GM21447 (cell line): ENCODE measurements around the gene WBP4.
"Not testable (repeated sequence)": the region's sequence is repeated elsewhere in the genome, so short reads cannot be mapped to it uniquely, and the experiment has no call there.

Experiments used
- ATAC-seq: cut with Tn5 transposase; IDR thresholded peaks from one replicate; pipeline ENCODE4 v1.9.1; 2021; ENCODE audit not compliant: unreplicated experiment

WBP4 gene, protein sequence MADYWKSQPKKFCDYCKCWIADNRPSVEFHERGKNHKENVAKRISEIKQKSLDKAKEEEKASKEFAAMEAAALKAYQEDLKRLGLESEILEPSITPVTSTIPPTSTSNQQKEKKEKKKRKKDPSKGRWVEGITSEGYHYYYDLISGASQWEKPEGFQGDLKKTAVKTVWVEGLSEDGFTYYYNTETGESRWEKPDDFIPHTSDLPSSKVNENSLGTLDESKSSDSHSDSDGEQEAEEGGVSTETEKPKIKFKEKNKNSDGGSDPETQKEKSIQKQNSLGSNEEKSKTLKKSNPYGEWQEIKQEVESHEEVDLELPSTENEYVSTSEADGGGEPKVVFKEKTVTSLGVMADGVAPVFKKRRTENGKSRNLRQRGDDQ

DNA sequence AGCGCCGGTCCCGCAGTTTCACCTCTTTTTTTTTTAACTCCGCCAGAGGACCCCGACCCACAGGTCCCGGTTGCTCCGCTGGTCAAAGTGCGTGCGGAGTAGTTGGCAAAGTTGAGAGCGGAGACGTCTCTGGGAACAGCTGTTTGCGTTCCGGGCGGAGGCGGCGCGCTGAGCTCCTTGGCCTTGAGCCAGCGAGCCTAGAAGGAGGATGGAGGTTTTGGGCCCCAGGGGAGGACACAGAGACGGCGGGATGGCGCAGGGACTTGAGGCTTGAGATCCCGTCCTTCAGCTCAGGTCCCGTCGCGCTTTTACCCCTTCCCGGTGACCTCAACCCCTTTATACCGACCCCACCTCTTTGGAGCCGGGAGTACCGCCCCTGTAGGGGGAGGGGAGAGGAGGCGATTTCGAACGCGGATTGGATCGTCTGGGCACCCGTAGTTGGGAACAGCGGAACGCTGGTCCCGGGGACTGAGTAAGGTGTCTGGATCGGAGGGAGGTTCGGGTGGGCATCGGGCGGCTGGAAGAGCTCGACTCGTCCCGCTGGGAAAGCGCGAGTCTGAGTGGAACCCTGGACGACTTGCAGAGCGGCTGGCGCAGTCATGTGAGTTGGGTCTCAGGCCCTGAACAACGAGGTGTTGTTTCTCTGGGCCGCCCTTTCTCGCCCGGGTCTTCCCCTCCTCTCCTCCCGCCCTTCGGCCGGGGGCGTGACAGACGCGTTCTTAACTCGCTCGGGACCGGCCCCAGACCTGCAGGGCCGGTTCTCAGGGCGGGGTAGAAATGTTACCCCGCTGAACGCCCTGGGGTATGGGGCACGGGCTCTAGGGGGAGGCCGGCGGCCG, at the start of gene WBP4:
Gene WBP4 (plus strand): TSS at position 435 of the 839 bp plus-strand sequence. CDS start 165 bp downstream, at position 600.
- peak; percentile 65 for ATAC-seq

DNA sequence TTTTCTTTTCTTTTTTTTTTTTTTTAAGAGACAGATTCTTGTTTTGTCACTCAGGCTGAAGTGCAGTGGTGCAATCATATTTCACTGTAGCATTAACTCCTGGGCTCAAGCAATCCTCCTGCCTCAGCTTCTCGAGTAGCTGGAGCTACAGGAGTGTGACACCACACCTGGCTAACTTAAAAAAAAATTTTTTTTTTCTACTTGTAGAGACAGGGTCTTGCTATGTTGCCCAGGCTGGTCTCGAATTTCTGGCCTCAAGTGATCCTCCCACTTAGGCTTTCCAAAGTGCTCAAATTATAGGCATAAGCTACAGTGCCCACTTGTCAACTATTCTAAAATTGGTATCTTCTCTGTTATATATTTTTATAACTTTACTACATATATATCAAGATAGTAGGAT, 48.8 kb upstream of the WBP4 start:
- no peak for ATAC-seq

GRCh38 chr13:41013835-41014234, 47.5 kb upstream of the WBP4 start:
- ATAC-seq: no peak

DNA sequence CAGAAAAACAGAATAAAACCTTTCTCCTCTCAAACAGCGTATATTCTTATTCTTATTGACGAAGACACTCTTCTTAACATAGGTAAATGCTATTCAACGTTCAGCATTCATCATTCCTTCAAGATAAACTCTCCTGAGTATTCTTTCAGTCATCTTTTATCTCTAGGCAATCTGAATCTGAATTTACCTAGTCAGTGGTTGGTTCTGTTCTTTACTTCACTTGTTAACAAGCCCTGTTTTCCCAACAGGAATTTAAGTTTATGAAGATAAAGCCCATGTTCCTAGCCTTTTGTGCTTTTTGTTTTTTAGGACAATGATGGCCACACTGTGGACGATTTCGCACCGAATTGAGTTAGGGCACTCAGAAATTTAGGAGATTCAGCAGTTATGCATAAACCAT, 45.4 kb upstream of the WBP4 start:
- ATAC-seq: no peak

GRCh38 chr13:41017159-41017558, 44.1 kb upstream of the WBP4 start:
- no peak for ATAC-seq

- ATAC-seq: no peak
Observed at GRCh38 chr13:41017817-41018601, 43.3 kb upstream of the WBP4 start.

DNA sequence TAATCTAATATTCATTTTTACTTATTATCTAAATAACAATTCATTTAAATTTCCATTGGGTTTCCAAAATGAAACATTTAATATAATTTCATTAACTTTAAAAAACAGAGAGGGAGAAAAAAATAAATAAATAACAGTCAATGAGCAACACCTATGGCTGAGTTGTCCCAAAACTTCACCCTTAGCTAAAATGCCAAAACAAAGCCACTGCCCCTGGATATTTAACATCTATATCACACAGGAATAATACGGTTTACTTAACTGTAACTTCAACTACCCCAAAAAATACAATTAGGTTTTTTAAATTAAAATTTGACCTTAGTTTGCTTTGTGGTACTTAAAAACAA, 42.7 kb upstream of the WBP4 start:
- ATAC-seq: no peak

- peak; percentile 89 for ATAC-seq
Observed at GRCh38 chr13:41019011-41019487, 42.3 kb upstream of the WBP4 start, which contains the start of gene ELF1. ELF1 (minus strand) TSS chr13:41019316; CDS start chr13:40982054, 37,262 bp downstream.

- peak; percentile 32 for ATAC-seq
Observed at GRCh38 chr13:41019578-41020347, 41.5 kb upstream of the WBP4 start.

DNA sequence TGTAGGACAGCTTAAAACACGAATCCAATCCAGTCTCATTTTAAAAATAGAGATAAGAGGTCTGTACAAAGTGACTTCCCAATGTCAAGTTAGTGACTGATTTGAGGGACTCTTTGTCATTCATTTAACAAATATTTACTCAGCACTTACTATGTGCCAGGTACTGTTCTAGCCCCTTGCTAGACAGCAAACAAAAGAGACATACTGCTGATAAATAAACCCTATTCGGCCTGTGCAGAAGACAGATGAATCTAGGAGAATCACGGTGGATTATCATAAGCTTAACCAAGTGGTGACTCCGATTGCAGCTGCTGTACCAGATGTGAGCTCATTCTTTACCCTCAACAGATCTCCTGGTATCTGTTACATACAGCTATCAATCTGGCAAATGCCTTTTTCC, 35.8 kb upstream of the WBP4 start:
- no peak for ATAC-seq

GRCh38 chr13:41026788-41027187, 34.5 kb upstream of the WBP4 start:
- ATAC-seq: no peak

GRCh38 chr13:41028051-41028450, 33.3 kb upstream of the WBP4 start:
- ATAC-seq: no peak

DNA sequence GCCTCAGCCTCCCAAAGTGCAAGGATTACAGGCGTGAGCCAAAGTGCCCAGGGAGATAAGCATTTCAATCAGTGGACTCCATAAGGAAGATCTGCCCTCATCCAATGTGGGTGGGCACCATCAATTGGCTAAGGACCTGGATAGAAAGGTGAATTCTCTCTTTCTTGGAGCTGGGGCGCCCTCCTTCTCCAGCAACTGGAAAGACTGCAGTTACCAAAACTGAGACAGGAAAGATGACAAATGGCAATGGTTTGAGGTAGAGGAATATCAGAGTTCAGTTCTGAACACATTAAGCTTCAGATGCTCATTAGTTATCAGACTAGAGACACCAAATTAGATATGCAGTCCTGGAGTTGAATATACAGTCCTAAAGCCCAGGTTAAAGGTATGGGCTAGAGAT, 31.7 kb upstream of the WBP4 start:
- no peak for ATAC-seq

GRCh38 chr13:41032691-41033376, 28.5 kb upstream of the WBP4 start:
- no peak for ATAC-seq

DNA sequence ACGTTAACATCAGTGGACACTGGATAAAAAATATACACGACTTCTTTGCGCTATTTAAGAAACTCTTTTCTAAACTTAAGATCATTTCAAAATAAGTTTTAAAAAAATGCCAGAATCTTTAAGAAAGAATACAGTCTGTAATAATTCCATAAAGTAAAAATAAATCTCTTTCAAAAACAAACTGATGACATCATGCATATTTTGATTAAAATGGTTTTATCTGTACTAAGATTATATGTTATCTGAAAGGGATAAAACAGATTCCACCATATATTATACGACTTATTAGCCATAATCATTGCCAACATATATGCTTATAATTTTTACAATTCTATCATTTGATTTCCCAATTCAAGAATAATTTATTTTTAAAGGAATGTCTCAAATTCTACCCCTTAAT, 26.9 kb upstream of the WBP4 start:
- ATAC-seq: no peak

GRCh38 chr13:41034881-41035280, 26.4 kb upstream of the WBP4 start:
- ATAC-seq: no peak

DNA sequence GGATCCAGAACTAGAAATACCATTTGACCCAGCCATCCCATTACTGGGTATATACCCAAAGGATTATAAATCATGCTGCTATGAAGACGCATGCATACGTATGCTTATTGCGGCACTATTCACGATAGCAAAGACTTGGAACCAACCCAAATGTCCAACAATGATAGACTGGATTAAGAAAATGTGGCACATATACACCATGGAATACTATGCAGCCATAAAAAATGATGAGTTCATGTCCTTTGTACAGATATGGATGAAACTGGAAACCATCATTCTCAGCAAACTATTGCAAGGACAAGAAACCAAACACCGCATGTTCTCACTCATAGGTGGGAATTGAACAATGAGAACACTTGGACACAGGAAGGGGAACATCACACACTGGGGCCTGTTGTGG, 24.8 kb upstream of the WBP4 start:
- ATAC-seq: not testable (repeated sequence)

GRCh38 chr13:41039746-41040145, 21.6 kb upstream of the WBP4 start:
- ATAC-seq: no peak

GRCh38 chr13:41040584-41041334, 20.6 kb upstream of the WBP4 start:
- no peak for ATAC-seq
